HepG2 (cell line): ENCODE measurements around the gene GZF1. TPM values are rescaled to one million over a fixed set of nuclear protein-coding genes. Genes with fewer than 3 reads are reported as not detected.
A peak's percentile ranks its signal among the peaks of the same experiment; 100 is the strongest.

ENCODE experiments used
- CEBPG ChIP-seq: IDR thresholded peaks from 2 replicates; pipeline ENCODE4 v1.6.1; 2016
- FOXO1 ChIP-seq: sonication (generic); formaldehyde crosslinking; IDR thresholded peaks from 2 replicates; pipeline ENCODE4 v1.4.0; 2020; ENCODE audit warnings: missing genetic modification reagents
- GZF1 ChIP-seq: sonication (generic); formaldehyde crosslinking; IDR thresholded peaks from 2 replicates; pipeline ENCODE4 v1.5.1; 2020; ENCODE audit warnings: mild to moderate bottlenecking, missing genetic modification reagents
- KDM2A ChIP-seq: sonication (generic); formaldehyde crosslinking; IDR thresholded peaks from 2 replicates; pipeline ENCODE4 v1.4.0; 2020; ENCODE audit warnings: low read depth, missing genetic modification reagents, borderline replicate concordance
- KIAA2018 ChIP-seq: sonication (generic); formaldehyde crosslinking; IDR thresholded peaks from 2 replicates; pipeline ENCODE4 v1.5.0; 2020; ENCODE audit warnings: mild to moderate bottlenecking, missing genetic modification reagents, borderline replicate concordance
- MIXL1 ChIP-seq: IDR thresholded peaks from 2 replicates; pipeline ENCODE4 v1.6.1; 2016
- REST ChIP-seq, 2 experiments: IDR thresholded peaks; 2 replicates each; pipeline ENCODE4 v1.6.1; 2011 to 2012; ENCODE audit warnings: low read length in 2 of 2, borderline replicate concordance in 1 of 2, low read depth in 1 of 2, mild to moderate bottlenecking in 1 of 2, moderate library complexity in 1 of 2
- SIN3A ChIP-seq: IDR thresholded peaks from 2 replicates; pipeline ENCODE4 v1.6.1; 2011; ENCODE audit warnings: low read depth, mild to moderate bottlenecking, control low read depth, low read length, borderline replicate concordance
- TMF1 ChIP-seq: sonication (generic); formaldehyde crosslinking; IDR thresholded peaks from 2 replicates; pipeline ENCODE4 v1.8.1; 2022; ENCODE audit warnings: low read depth, missing genetic modification reagents
- ZNF274 ChIP-seq: sonication (generic); formaldehyde crosslinking; IDR thresholded peaks from 2 replicates; pipeline ENCODE4 v1.5.1; 2020; ENCODE audit warnings: mild to moderate bottlenecking, missing genetic modification reagents
- ZNF7 ChIP-seq: IDR thresholded peaks from 2 replicates; pipeline ENCODE4 v1.6.1; 2016; ENCODE audit warnings: missing biosample characterization, missing genetic modification reagents
- ZSCAN12 ChIP-seq: sonication (generic); formaldehyde crosslinking; IDR thresholded peaks from 2 replicates; pipeline ENCODE4 v1.9.0; 2021; ENCODE audit warnings: mild to moderate bottlenecking, missing genetic modification reagents
- ZXDC ChIP-seq: sonication (generic); formaldehyde crosslinking; IDR thresholded peaks from 2 replicates; pipeline ENCODE4 v1.5.0; 2020; ENCODE audit warnings: mild to moderate bottlenecking, missing genetic modification reagents
- polyA plus RNA-seq, 8 experiments: library from polyadenylated mRNA; depleted of rRNA in 3 of 8; stranded (reverse) in 7 of 8; unstranded in 1 of 8; fragments of >200 nt; fragmentation: Illumina TruSeq in 4 of 8; extraction: Trizol in 4 of 8; gene quantifications; 2 replicates each; pipeline versions ENCODE4 v1.2.1 to v1.2.3, GENCODE V29; 2011 to 2016; ENCODE audit warnings: low read depth in 4 of 8, missing spikeins in 1 of 8, mixed read lengths in 1 of 8; ENCODE audit not compliant: insufficient read depth in 1 of 8
- total RNA-seq, 5 experiments: library from RNA; depleted of rRNA; stranded (reverse); fragments of >200 nt; fragmentation: Illumina TruSeq; extraction: Trizol; gene quantifications; 2 replicates each; pipeline ENCODE4 v1.2.3, GENCODE V29; 2016; ENCODE audit warnings: low read depth in 1 of 5

GZF1 gene
- total and polyA plus RNA-seq, 2 of the 13 experiments (the other 11 are each of a cell fraction or from before 2014, with no cell fraction given): 16.9 to 26.0 TPM

GRCh38 chr20:23420943-23421931 lies 59.3 kb downstream of the GZF1 start, which contains the start of gene NAPB (continued):
- TF ChIP-seq MIXL1 (0 out of 2 replicates have a peak, but pooled peaks have one; percentile 45), ZNF7 (CRISPR knock-in tag) (no peak), KDM2A (CRISPR knock-in tag) (peak; percentile 97), ZSCAN12 (CRISPR knock-in tag) (0 out of 2 replicates have a peak, but pooled peaks have one; percentile 40), TMF1 (CRISPR knock-in tag) (0 out of 2 replicates have a peak, but pooled peaks have one; percentile 59), FOXO1 (CRISPR knock-in tag) (peak; percentile 75), SIN3A (peak; percentile 93; the same call in 1 of the 2 replicates), GZF1 (CRISPR knock-in tag) (peak; percentile 60; the same call in 1 of the 2 replicates), REST (IDR thresholded peaks at IDR 0.05; ENCODE audit: borderline replicate concordance in 1 of 2, low read depth in 1 of 2, low read length in 2 of 2) (no peak), ZNF274 (peak; percentile 75), KIAA2018 (CRISPR knock-in tag) (peak; percentile 36; the same call in 1 of the 2 replicates), ZXDC (no peak), CEBPG (peak; percentile 14; the same call in 1 of the 2 replicates)
